Measurements from ENCODE around the gene KATNA1.
A peak's percentile ranks its signal among the peaks of the same experiment; 100 is the strongest.

Gene KATNA1

DNA sequence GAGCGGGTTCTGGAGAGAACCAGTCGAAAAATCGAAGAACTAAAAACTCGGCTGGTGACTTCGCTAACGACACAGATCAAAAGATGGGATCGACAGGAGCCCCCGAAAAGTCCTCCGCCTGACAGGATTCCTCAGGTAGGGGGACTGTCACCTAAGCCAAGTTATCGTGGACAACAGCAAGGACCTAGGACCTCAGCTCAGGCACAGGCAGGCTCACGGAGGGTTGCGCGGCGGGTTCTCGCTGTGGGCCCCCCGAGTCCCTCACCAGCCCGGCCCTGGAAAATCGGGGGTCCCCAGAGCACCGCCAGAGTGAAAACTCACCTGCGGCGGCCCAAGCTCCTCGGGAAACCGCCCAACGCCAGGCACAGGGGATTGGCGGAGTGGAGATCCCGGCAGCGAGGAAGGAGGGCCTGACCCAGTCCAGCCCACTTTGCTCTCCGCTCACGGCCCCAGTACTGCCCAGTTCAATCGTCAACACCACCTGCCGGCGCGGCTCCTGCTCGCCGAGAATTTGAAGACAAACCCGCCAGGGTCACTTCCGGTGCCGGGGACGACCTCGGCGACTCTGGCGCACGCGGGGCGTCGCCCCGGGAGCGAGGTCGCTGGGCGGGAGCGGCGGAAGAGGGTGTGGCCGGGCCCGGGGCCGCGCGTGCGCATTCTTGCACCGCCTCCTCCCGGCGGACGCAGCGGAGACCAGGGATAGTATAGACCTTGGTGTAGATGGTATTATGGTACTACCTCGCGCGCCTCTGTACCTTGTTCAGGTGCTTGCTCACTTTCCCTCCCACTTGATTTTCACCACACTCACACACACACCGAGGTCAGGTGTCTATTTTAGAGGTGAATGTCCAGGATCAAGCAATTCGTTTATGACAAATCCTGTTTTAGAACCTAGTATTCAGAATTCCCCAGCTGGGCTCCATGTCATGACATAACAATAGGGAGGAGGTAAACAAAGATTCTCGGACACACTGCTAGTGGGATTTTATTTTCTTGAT, at the start of gene KATNA1:
TSS of gene KATNA1 (minus strand) at position 567 of the 998 bp plus-strand sequence. CDS start 10,167 bp downstream, outside the sequence.
- Histone ChIP-seq H2AFZ (ENCODE audit: low read length) (peak within 1 kb of the TSS; percentile 69), H3K4me2 (ENCODE audit: low read length) (peak within 1 kb of the TSS; percentile 76), H4K20me1 (ENCODE audit: insufficient read depth, low read length) (no peaks in the 10 kb centered on the region), H3K9ac (ENCODE audit: low read length) (peak within 1 kb of the TSS; percentile 85), H3K4me3 (ENCODE audit: low read depth, low read length, poor library complexity, severe bottlenecking) (peak within 1 kb of the TSS; percentile 78), H3K27me3 (ENCODE audit: insufficient read depth, low read length) (no peaks in the 10 kb centered on the region), H3K9me3 (ENCODE audit: low read length) (no peaks in the 10 kb centered on the region), H3K27ac (ENCODE audit: low read depth, low read length, poor library complexity, severe bottlenecking) (peak within 1 kb of the TSS; percentile 53), H3K79me2 (ENCODE audit: insufficient read depth, low read length) (peaks cover 37% of the 10 kb centered on the region), H3F3A (ENCODE audit: insufficient read depth, low read length) (peaks cover 7% of the 10 kb centered on the region), H3K9me2 (ENCODE audit: low read depth, low read length) (no peaks in the 10 kb centered on the region), H3K36me3 (ENCODE audit: insufficient read depth, low read length) (peaks cover under 1% of the 10 kb centered on the region; the same call in 1 of the 2 replicates), H3K4me1 (ENCODE audit: insufficient read depth, low read length, severe bottlenecking) (peaks cover 36% of the 10 kb centered on the region)
- no peak for TF ChIP-seq EZH2 (IDR thresholded peaks at IDR 0.05; ENCODE audit: borderline replicate concordance, low read length)
- TF ChIP-seq, protein P1, sequence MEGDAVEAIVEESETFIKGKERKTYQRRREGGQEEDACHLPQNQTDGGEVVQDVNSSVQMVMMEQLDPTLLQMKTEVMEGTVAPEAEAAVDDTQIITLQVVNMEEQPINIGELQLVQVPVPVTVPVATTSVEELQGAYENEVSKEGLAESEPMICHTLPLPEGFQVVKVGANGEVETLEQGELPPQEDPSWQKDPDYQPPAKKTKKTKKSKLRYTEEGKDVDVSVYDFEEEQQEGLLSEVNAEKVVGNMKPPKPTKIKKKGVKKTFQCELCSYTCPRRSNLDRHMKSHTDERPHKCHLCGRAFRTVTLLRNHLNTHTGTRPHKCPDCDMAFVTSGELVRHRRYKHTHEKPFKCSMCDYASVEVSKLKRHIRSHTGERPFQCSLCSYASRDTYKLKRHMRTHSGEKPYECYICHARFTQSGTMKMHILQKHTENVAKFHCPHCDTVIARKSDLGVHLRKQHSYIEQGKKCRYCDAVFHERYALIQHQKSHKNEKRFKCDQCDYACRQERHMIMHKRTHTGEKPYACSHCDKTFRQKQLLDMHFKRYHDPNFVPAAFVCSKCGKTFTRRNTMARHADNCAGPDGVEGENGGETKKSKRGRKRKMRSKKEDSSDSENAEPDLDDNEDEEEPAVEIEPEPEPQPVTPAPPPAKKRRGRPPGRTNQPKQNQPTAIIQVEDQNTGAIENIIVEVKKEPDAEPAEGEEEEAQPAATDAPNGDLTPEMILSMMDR (IDR thresholded peaks at IDR 0.05; ENCODE audit: low read length): no peak

DNA sequence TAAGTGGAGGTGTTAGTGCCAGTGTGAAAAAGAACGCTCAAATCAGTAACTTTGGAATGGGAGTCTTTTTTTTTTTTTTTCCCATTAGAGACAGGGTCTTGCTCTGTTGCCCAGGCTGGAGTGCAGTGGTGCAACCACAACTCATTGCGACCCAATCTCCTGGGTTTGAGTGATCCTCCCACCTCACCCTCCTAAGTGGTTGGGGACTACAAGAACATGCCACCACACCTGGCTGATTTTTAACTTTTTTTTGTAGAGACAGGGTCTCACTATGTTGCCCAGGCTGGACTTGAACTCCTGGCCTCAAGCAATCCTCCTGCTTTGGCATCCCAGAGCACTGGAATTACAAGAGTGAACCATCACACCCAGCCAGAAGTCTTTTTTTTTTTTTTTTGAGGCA, 49.7 kb upstream of the KATNA1 start:
- H3K36me3 ChIP-seq (ENCODE audit: insufficient read depth, low read length): peaks cover 49% of the 10 kb centered on the region

DNA sequence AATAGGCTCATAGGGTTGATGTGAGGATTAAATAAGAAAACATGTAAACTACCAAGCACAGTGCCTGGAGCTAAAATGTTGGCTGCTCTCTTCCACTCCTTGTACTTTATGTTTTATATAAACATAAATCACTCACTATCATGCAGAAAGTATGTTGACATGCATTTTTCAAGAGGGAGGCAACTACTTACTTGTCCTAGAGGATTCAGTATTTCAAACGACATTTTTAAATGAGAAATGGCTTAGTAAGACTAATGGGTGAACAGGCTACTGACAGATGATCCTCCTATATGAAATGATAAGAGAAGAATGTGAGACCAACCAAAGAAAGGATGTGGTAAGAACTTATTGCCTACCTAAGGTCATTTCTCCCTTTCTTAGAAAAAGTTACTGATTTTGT, 48.4 kb upstream of the KATNA1 start:
- Histone ChIP-seq H3K4me1 (ENCODE audit: insufficient read depth, low read length, severe bottlenecking) (no peaks in the 10 kb centered on the region), H3K36me3 (ENCODE audit: insufficient read depth, low read length) (peaks cover 52% of the 10 kb centered on the region), H3F3A (ENCODE audit: insufficient read depth, low read length) (no peaks in the 10 kb centered on the region; the same call in none of the 2 replicates), H3K27ac (ENCODE audit: low read depth, low read length, poor library complexity, severe bottlenecking) (no peak overlapping the region), H3K9me2 (ENCODE audit: low read depth, low read length) (no peaks in the 10 kb centered on the region), H3K9me3 (ENCODE audit: low read length) (no peaks in the 10 kb centered on the region), H3K27me3 (ENCODE audit: insufficient read depth, low read length) (no peaks in the 10 kb centered on the region), H3K4me2 (ENCODE audit: low read length) (no peak overlapping the region), H3K4me3 (ENCODE audit: low read depth, low read length, poor library complexity, severe bottlenecking) (no peak overlapping the region), H2AFZ (ENCODE audit: low read length) (no peak overlapping the region), H4K20me1 (ENCODE audit: insufficient read depth, low read length) (no peaks in the 10 kb centered on the region), H3K9ac (ENCODE audit: low read length) (no peak overlapping the region), H3K79me2 (ENCODE audit: insufficient read depth, low read length) (peaks cover 47% of the 10 kb centered on the region)
- TF ChIP-seq EZH2 (IDR thresholded peaks at IDR 0.05; ENCODE audit: borderline replicate concordance, low read length): no peak
- TF ChIP-seq, protein P1 (IDR thresholded peaks at IDR 0.05; ENCODE audit: low read length): no peak

More for the DNA sequence above, 49.7 kb upstream of the KATNA1 start:
- Histone ChIP-seq H3F3A (ENCODE audit: insufficient read depth, low read length) (no peaks in the 10 kb centered on the region; the same call in none of the 2 replicates), H3K4me1 (ENCODE audit: insufficient read depth, low read length, severe bottlenecking) (no peaks in the 10 kb centered on the region), H3K9ac (ENCODE audit: low read length) (no peak overlapping the region), H3K4me3 (ENCODE audit: low read depth, low read length, poor library complexity, severe bottlenecking) (no peak overlapping the region), H2AFZ (ENCODE audit: low read length) (no peak overlapping the region), H3K79me2 (ENCODE audit: insufficient read depth, low read length) (peaks cover 54% of the 10 kb centered on the region), H3K9me2 (ENCODE audit: low read depth, low read length) (no peaks in the 10 kb centered on the region), H3K4me2 (ENCODE audit: low read length) (no peak overlapping the region), H3K27ac (ENCODE audit: low read depth, low read length, poor library complexity, severe bottlenecking) (no peak overlapping the region), H3K9me3 (ENCODE audit: low read length) (no peaks in the 10 kb centered on the region), H4K20me1 (ENCODE audit: insufficient read depth, low read length) (no peaks in the 10 kb centered on the region), H3K27me3 (ENCODE audit: insufficient read depth, low read length) (no peaks in the 10 kb centered on the region)
- TF ChIP-seq EZH2 (IDR thresholded peaks at IDR 0.05; ENCODE audit: borderline replicate concordance, low read length): no peak
- TF ChIP-seq, protein P1 (IDR thresholded peaks at IDR 0.05; ENCODE audit: low read length): no peak
